GM12878 (cell line): ENCODE measurements around the gene PDZRN4. TPM values are rescaled to one million over a fixed set of nuclear protein-coding genes. Genes with fewer than 3 reads are reported as not detected.

Experiments used
- ATAC-seq: fragments of 200-7000 bp; cut with Tn5 transposase; 3 replicates; pipeline ENCODE4 v1.9.1; 2020; ENCODE audit warnings: mild to moderate bottlenecking, moderate library complexity
- BruUV-seq: library from RNA; stranded (reverse); fragments of 400-500 nt; replicated peaks from 2 replicates; lab custom pipeline; 2021; lab: Mats Ljungman, UMichigan
- CTCF ChIA-PET: fragments of 300-600 bp; sonication (Branson Sonifier 250); formaldehyde crosslinking; extraction: SDS; loops from one replicate; lab custom pipeline; 2021; ENCODE audit warnings: inconsistent platforms; lab: Yijun Ruan, JAX
- POLR2A ChIA-PET: fragments of 350-600 bp; formaldehyde crosslinking; extraction: SDS; loops from one replicate; lab custom pipeline; 2021; ENCODE audit warnings: inconsistent platforms; lab: Charles Lee
- RAD21 ChIA-PET: fragments of 300-600 bp; sonication (Branson Sonifier 250); formaldehyde crosslinking; loops from one replicate; lab custom pipeline; 2023; ENCODE audit warnings: antibody characterized with exemption; ENCODE audit not compliant: unreplicated experiment; lab: Charles Lee
- SMC1A ChIA-PET: fragments of 300-600 bp; sonication (Branson Sonifier 250); formaldehyde crosslinking; loops from one replicate; lab custom pipeline; 2023; ENCODE audit not compliant: unreplicated experiment, uncharacterized antibody; lab: Charles Lee
- DNase-seq: peaks from one replicate; pipeline ENCODE4 v3.0.0-alpha.2; 2011; ENCODE audit warnings: low read depth, low spot score
- FAIRE-seq: peaks from 3 replicates; lab custom pipeline; 2011; peaks lifted over from hg19 to GRCh38; lab: Jason Lieb, UNC
- H2AFZ ChIP-seq: 2 replicates; pipeline ENCODE4 v1.6.0; 2011; ENCODE audit warnings: low read depth, low read length, control low read depth; ENCODE audit not compliant: control insufficient read depth
- H3K27ac ChIP-seq: 2 replicates; pipeline ENCODE4 v1.5.1; 2011; ENCODE audit warnings: control low read depth; ENCODE audit not compliant: control insufficient read depth, insufficient read depth
- H3K27me3 ChIP-seq, 2 experiments: replicated peaks in 1 of 2; 2 replicates each; pipeline versions ENCODE4 v1.6.0 to v1.6.1; 2011; ENCODE audit warnings: low read length in 1 of 2; ENCODE audit not compliant: control insufficient read depth in 2 of 2, insufficient read depth in 2 of 2
- H3K36me3 ChIP-seq, 2 experiments: 2 replicates each; pipeline ENCODE4 v1.5.1; 2011; ENCODE audit warnings: low read length in 1 of 2; ENCODE audit not compliant: control insufficient read depth in 2 of 2, insufficient read depth in 2 of 2
- H3K4me1 ChIP-seq: 2 replicates; pipeline ENCODE4 v1.6.1; 2011; ENCODE audit warnings: mild to moderate bottlenecking, low read length, moderate library complexity, mixed read lengths; ENCODE audit not compliant: control insufficient read depth, insufficient read depth
- H3K4me2 ChIP-seq: 2 replicates; pipeline ENCODE4 v1.6.0; 2011; ENCODE audit warnings: control low read depth; ENCODE audit not compliant: control insufficient read depth, insufficient read depth
- H3K4me3 ChIP-seq: fragments of 200-600 bp; sonication (generic); 2 replicates; pipeline ENCODE4 v1.5.1; 2016
- H3K79me2 ChIP-seq: 2 replicates; pipeline ENCODE4 v1.6.0; 2011; ENCODE audit warnings: low read length; ENCODE audit not compliant: control insufficient read depth, insufficient read depth
- H3K9ac ChIP-seq: 2 replicates; pipeline ENCODE4 v1.8.0; 2011; ENCODE audit warnings: low read length, control low read depth, mixed read lengths; ENCODE audit not compliant: control insufficient read depth, insufficient read depth
- H3K9me3 ChIP-seq: replicated peaks from 3 replicates; pipeline ENCODE4 v1.5.1; 2011; ENCODE audit warnings: mild to moderate bottlenecking, low read length; ENCODE audit not compliant: control insufficient read depth, insufficient read depth
- H4K20me1 ChIP-seq: 2 replicates; pipeline ENCODE4 v1.6.0; 2011; ENCODE audit not compliant: control insufficient read depth, insufficient read depth
- EP300 ChIP-seq, 2 experiments: fragments of 150-350 bp in 1 of 2; IDR thresholded peaks; 2 replicates each; pipeline ENCODE4 v1.6.1; 2011 to 2012; ENCODE audit warnings: low read depth in 2 of 2, low read length in 2 of 2, borderline replicate concordance in 1 of 2, improper control_type of control experiment in 1 of 2, inconsistent platforms in 1 of 2; ENCODE audit not compliant: control insufficient read depth in 1 of 2
- FOS ChIP-seq: IDR thresholded peaks from 3 replicates; pipeline ENCODE4 v1.6.1; 2011; ENCODE audit warnings: borderline replicate concordance; ENCODE audit not compliant: insufficient read length; ENCODE audit errors: extremely low read depth
- SMC3 ChIP-seq: IDR thresholded peaks from 2 replicates; pipeline ENCODE4 v1.6.1; 2011; ENCODE audit warnings: low read length, improper control_type of control experiment, borderline replicate concordance
- SREBF2 ChIP-seq: IDR thresholded peaks from 2 replicates; pipeline ENCODE4 v1.6.1; 2012; ENCODE audit warnings: mild to moderate bottlenecking, low read length
- STAT3 ChIP-seq: IDR thresholded peaks from 2 replicates; pipeline ENCODE4 v1.6.1; 2011; ENCODE audit warnings: low read depth, low read length, improper control_type of control experiment
- WGBS: methylation state at CpG from one replicate; pipeline ENCODE4 v1.1.6; 2016; ENCODE audit warnings: low lambda C conversion rate; ENCODE audit not compliant: insufficient replicate concordance, insufficient coverage; ENCODE audit errors: missing lambda C conversion rate; 5-methylcytosine and 5-hydroxymethylcytosine counted together
- in situ Hi-C: fragments of 300-500 bp; cut with MboI; formaldehyde crosslinking; loops from 9 replicates; pipeline ENCODE4 v1.14.3; 2018; ENCODE audit warnings: mixed read lengths
- intact Hi-C: fragments of 100-400 bp; cut with micrococcal nuclease; formaldehyde crosslinking; loops from one replicate; pipeline ENCODE4 v1.14.2; 2022; ENCODE audit not compliant: unreplicated experiment
- polyA plus RNA-seq, 11 experiments: library from polyadenylated mRNA; depleted of rRNA in 4 of 11; unstranded in 6 of 11; stranded (reverse) in 5 of 11; fragments of >200 nt; fragmentation: Nextera tagmentation in 4 of 11; fragmentation: Illumina TruSeq in 1 of 11; extraction: Ambion mirVana in 4 of 11; extraction: Trizol in 1 of 11; gene quantifications; 1 replicate in 1 of 11; 2 replicates in 10 of 11; pipeline versions ENCODE4 v1.2.1 to v1.2.3, GENCODE V29; 2011 to 2016; ENCODE audit warnings: inconsistent platforms in 2 of 11, missing spikeins in 2 of 11, low read depth in 1 of 11
- total RNA-seq, 4 experiments: library from RNA; depleted of rRNA in 3 of 4; stranded (reverse); fragments of >200 nt in 3 of 4; fragmentation: Illumina TruSeq in 1 of 4; extraction: Trizol in 1 of 4; gene quantifications; 2 replicates each; pipeline versions ENCODE4 v1.2.1 to v1.2.3, GENCODE V29; 2013 to 2021
- TF ChIP-seq, protein P1 (sequence below): fragments of 450-650 bp; IDR thresholded peaks from 2 replicates; pipeline ENCODE4 v1.6.1; 2017; ENCODE audit warnings: mild to moderate bottlenecking, low read depth, inconsistent platforms; ENCODE audit not compliant: poor library complexity, severe bottlenecking
- TF ChIP-seq, protein P2 (sequence below): fragments of 450-650 bp; IDR thresholded peaks from 2 replicates; pipeline ENCODE4 v1.6.1; 2018; ENCODE audit warnings: mild to moderate bottlenecking, low read depth, moderate library complexity; ENCODE audit not compliant: partially characterized antibody
- TF ChIP-seq, protein P3 (sequence below): fragments of 150-350 bp; IDR thresholded peaks from 2 replicates; pipeline ENCODE4 v1.6.1; 2016; ENCODE audit warnings: low read depth, low read length

Gene PDZRN4
- total and polyA plus RNA-seq, 10 of the 15 experiments (the other 5 are each of a cell fraction or from before 2014, with no cell fraction given) = 0.03 TPM; not detected in 9

GRCh38 chr12:41466300-41466699 is 278.2 kb downstream of the PDZRN4 start:
- intact Hi-C loops = no loop called here
- WGBS = 32% methylated on average over 4 of the region's 4 CpGs
- H3K36me3 ChIP-seq = no peaks in the 10 kb centered on the region
- no peak overlapping the region for H3K27ac ChIP-seq
- no TSS peak for BruUV-seq
- no peak overlapping the region for H3K4me3 ChIP-seq
- no peaks in the 10 kb centered on the region for H4K20me1 ChIP-seq
- no peak overlapping the region for H2AFZ ChIP-seq
- TF ChIP-seq, protein P1, sequence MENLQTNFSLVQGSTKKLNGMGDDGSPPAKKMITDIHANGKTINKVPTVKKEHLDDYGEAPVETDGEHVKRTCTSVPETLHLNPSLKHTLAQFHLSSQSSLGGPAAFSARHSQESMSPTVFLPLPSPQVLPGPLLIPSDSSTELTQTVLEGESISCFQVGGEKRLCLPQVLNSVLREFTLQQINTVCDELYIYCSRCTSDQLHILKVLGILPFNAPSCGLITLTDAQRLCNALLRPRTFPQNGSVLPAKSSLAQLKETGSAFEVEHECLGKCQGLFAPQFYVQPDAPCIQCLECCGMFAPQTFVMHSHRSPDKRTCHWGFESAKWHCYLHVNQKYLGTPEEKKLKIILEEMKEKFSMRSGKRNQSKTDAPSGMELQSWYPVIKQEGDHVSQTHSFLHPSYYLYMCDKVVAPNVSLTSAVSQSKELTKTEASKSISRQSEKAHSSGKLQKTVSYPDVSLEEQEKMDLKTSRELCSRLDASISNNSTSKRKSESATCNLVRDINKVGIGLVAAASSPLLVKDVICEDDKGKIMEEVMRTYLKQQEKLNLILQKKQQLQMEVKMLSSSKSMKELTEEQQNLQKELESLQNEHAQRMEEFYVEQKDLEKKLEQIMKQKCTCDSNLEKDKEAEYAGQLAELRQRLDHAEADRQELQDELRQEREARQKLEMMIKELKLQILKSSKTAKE = no peak
- TF ChIP-seq, protein P2, sequence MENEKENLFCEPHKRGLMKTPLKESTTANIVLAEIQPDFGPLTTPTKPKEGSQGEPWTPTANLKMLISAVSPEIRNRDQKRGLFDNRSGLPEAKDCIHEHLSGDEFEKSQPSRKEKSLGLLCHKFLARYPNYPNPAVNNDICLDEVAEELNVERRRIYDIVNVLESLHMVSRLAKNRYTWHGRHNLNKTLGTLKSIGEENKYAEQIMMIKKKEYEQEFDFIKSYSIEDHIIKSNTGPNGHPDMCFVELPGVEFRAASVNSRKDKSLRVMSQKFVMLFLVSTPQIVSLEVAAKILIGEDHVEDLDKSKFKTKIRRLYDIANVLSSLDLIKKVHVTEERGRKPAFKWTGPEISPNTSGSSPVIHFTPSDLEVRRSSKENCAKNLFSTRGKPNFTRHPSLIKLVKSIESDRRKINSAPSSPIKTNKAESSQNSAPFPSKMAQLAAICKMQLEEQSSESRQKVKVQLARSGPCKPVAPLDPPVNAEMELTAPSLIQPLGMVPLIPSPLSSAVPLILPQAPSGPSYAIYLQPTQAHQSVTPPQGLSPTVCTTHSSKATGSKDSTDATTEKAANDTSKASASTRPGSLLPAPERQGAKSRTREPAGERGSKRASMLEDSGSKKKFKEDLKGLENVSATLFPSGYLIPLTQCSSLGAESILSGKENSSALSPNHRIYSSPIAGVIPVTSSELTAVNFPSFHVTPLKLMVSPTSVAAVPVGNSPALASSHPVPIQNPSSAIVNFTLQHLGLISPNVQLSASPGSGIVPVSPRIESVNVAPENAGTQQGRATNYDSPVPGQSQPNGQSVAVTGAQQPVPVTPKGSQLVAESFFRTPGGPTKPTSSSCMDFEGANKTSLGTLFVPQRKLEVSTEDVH = no peak
- TF ChIP-seq SREBF2 (no peak), EP300 (IDR thresholded peaks at IDR 0.05; ENCODE audit: borderline replicate concordance in 1 of 2, control insufficient read depth in 1 of 2, low read depth in 2 of 2, low read length in 2 of 2) (no peak), FOS (no peak), SMC3 (no peak), STAT3 (no peak)
- TF ChIP-seq, protein P3, sequence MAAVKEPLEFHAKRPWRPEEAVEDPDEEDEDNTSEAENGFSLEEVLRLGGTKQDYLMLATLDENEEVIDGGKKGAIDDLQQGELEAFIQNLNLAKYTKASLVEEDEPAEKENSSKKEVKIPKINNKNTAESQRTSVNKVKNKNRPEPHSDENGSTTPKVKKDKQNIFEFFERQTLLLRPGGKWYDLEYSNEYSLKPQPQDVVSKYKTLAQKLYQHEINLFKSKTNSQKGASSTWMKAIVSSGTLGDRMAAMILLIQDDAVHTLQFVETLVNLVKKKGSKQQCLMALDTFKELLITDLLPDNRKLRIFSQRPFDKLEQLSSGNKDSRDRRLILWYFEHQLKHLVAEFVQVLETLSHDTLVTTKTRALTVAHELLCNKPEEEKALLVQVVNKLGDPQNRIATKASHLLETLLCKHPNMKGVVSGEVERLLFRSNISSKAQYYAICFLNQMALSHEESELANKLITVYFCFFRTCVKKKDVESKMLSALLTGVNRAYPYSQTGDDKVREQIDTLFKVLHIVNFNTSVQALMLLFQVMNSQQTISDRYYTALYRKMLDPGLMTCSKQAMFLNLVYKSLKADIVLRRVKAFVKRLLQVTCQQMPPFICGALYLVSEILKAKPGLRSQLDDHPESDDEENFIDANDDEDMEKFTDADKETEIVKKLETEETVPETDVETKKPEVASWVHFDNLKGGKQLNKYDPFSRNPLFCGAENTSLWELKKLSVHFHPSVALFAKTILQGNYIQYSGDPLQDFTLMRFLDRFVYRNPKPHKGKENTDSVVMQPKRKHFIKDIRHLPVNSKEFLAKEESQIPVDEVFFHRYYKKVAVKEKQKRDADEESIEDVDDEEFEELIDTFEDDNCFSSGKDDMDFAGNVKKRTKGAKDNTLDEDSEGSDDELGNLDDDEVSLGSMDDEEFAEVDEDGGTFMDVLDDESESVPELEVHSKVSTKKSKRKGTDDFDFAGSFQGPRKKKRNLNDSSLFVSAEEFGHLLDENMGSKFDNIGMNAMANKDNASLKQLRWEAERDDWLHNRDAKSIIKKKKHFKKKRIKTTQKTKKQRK = no peak
- no peaks in the 10 kb centered on the region for H3K4me1 ChIP-seq
- H3K9me3 ChIP-seq = no peaks in the 10 kb centered on the region
- no peak for DNase-seq
- no peak overlapping the region for H3K9ac ChIP-seq
- no peak overlapping the region for H3K4me2 ChIP-seq
- ChIA-PET RAD21 (no interaction called here), POLR2A (no interaction called here), SMC1A (no interaction called here), CTCF (interaction anchor here (0.7 kb wide), 1 partner anchor 50 kb away, joined by 3 read pairs; no protein-coding TSS in a partner anchor)
- in situ Hi-C loops = no loop called here
- no peak for ATAC-seq
- no peaks in the 10 kb centered on the region for H3K79me2 ChIP-seq
- FAIRE-seq = no peak
- H3K27me3 ChIP-seq = no peaks in the 10 kb centered on the region
